Measurements from ENCODE around the gene ST8SIA5. TPM values are rescaled to one million over a fixed set of nuclear protein-coding genes. Genes with fewer than 3 reads are reported as not detected.

ST8SIA5 gene
- total RNA-seq, 1 experiment from 2014 or later: not detected

GRCh38 chr18:46668694-46669093 lies 88.2 kb downstream of the ST8SIA5 start:
- DNase-seq: no peak
- Histone ChIP-seq H3K27me3 (no peaks in the 10 kb centered on the region), H3K4me3 (no peak overlapping the region), H3K9me3 (no peaks in the 10 kb centered on the region), H3K36me3 (no peaks in the 10 kb centered on the region)

GRCh38 chr18:46668135-46668534 lies 88.7 kb downstream of the ST8SIA5 start:
- H3K36me3 ChIP-seq: no peaks in the 10 kb centered on the region
- H3K9me3 ChIP-seq: no peaks in the 10 kb centered on the region
- H3K27me3 ChIP-seq: no peaks in the 10 kb centered on the region
- no peak for DNase-seq
- H3K4me3 ChIP-seq: no peak overlapping the region

- no peak overlapping the region for H3K4me3 ChIP-seq
- no peaks in the 10 kb centered on the region for H3K9me3 ChIP-seq
- no peaks in the 10 kb centered on the region for H3K27me3 ChIP-seq
- no peaks in the 10 kb centered on the region for H3K36me3 ChIP-seq
- DNase-seq: no peak
These were observed 93.3 kb downstream of the ST8SIA5 start for GRCh38 chr18:46663539-46663938.

GRCh38 chr18:46660957-46661749 lies 95.7 kb downstream of the ST8SIA5 start:
- H3K4me3 ChIP-seq: no peak overlapping the region
- H3K36me3 ChIP-seq: no peaks in the 10 kb centered on the region
- no peaks in the 10 kb centered on the region for H3K9me3 ChIP-seq
- no peak for DNase-seq
- no peaks in the 10 kb centered on the region for H3K27me3 ChIP-seq

- Histone ChIP-seq H3K36me3 (no peaks in the 10 kb centered on the region), H3K9me3 (no peaks in the 10 kb centered on the region), H3K27me3 (no peaks in the 10 kb centered on the region), H3K4me3 (no peak overlapping the region)
- DNase-seq: no peak
These were observed 97.4 kb downstream of the ST8SIA5 start for GRCh38 chr18:46659484-46659883.

GRCh38 chr18:46657115-46657955 lies 99.5 kb downstream of the ST8SIA5 start, which contains the start of gene LOXHD1:
TSS of gene LOXHD1 (minus strand) at chr18:46657220. CDS start at chr18:46657033, 187 bp downstream.
- Histone ChIP-seq H3K9me3 (no peaks in the 10 kb centered on the region), H3K4me3 (no peak within 1 kb of the TSS), H3K27me3 (no peaks in the 10 kb centered on the region), H3K36me3 (no peaks in the 10 kb centered on the region)
- DNase-seq: no peak

- H3K4me3 ChIP-seq: no peak overlapping the region
- H3K9me3 ChIP-seq: no peaks in the 10 kb centered on the region
- no peaks in the 10 kb centered on the region for H3K36me3 ChIP-seq
- no peak for DNase-seq
- H3K27me3 ChIP-seq: no peaks in the 10 kb centered on the region
These were observed 100.3 kb downstream of the ST8SIA5 start for GRCh38 chr18:46656326-46657114.

GRCh38 chr18:46652372-46652771 lies 104.5 kb downstream of the ST8SIA5 start:
- Histone ChIP-seq H3K36me3 (no peaks in the 10 kb centered on the region), H3K27me3 (no peaks in the 10 kb centered on the region), H3K9me3 (no peaks in the 10 kb centered on the region), H3K4me3 (no peak overlapping the region)
- no peak for DNase-seq

GRCh38 chr18:46650681-46651080 lies 106.2 kb downstream of the ST8SIA5 start:
- no peak for DNase-seq
- no peaks in the 10 kb centered on the region for H3K9me3 ChIP-seq
- no peak overlapping the region for H3K4me3 ChIP-seq
- no peaks in the 10 kb centered on the region for H3K36me3 ChIP-seq
- no peaks in the 10 kb centered on the region for H3K27me3 ChIP-seq

GRCh38 chr18:46649071-46649862 lies 107.6 kb downstream of the ST8SIA5 start:
- Histone ChIP-seq H3K4me3 (no peak overlapping the region), H3K27me3 (no peaks in the 10 kb centered on the region), H3K9me3 (no peaks in the 10 kb centered on the region), H3K36me3 (no peaks in the 10 kb centered on the region)
- peak; percentile 39 for DNase-seq

GRCh38 chr18:46646468-46646867 lies 110.4 kb downstream of the ST8SIA5 start:
- DNase-seq: no peak
- Histone ChIP-seq H3K27me3 (no peaks in the 10 kb centered on the region), H3K36me3 (no peaks in the 10 kb centered on the region), H3K9me3 (no peaks in the 10 kb centered on the region), H3K4me3 (no peak overlapping the region)

- H3K27me3 ChIP-seq: no peaks in the 10 kb centered on the region
- DNase-seq: no peak
- H3K36me3 ChIP-seq: no peaks in the 10 kb centered on the region
- H3K4me3 ChIP-seq: no peak overlapping the region
- H3K9me3 ChIP-seq: no peaks in the 10 kb centered on the region
These were observed 114.3 kb downstream of the ST8SIA5 start for GRCh38 chr18:46642561-46642960.

- no peaks in the 10 kb centered on the region for H3K36me3 ChIP-seq
- H3K27me3 ChIP-seq: no peaks in the 10 kb centered on the region
- H3K4me3 ChIP-seq: no peak overlapping the region
- H3K9me3 ChIP-seq: no peaks in the 10 kb centered on the region
- peak; percentile 88 for DNase-seq
These were observed 114.9 kb downstream of the ST8SIA5 start for GRCh38 chr18:46641917-46642316.

- H3K36me3 ChIP-seq: no peaks in the 10 kb centered on the region
- no peak overlapping the region for H3K4me3 ChIP-seq
- no peaks in the 10 kb centered on the region for H3K27me3 ChIP-seq
- no peak for DNase-seq
- H3K9me3 ChIP-seq: no peaks in the 10 kb centered on the region
These were observed 117.5 kb downstream of the ST8SIA5 start for GRCh38 chr18:46639386-46639785.

GRCh38 chr18:46636040-46636630 lies 120.7 kb downstream of the ST8SIA5 start:
- H3K36me3 ChIP-seq: no peaks in the 10 kb centered on the region
- DNase-seq: no peak
- no peak overlapping the region for H3K4me3 ChIP-seq
- H3K27me3 ChIP-seq: no peaks in the 10 kb centered on the region
- H3K9me3 ChIP-seq: no peaks in the 10 kb centered on the region

Measured in MG63 (cell line).